Measurements from ENCODE around the gene STK35.
"Not testable (repeated sequence)": the region's sequence is repeated elsewhere in the genome, so short reads cannot be mapped to it uniquely, and the experiment has no call there.

STK35 gene

DNA sequence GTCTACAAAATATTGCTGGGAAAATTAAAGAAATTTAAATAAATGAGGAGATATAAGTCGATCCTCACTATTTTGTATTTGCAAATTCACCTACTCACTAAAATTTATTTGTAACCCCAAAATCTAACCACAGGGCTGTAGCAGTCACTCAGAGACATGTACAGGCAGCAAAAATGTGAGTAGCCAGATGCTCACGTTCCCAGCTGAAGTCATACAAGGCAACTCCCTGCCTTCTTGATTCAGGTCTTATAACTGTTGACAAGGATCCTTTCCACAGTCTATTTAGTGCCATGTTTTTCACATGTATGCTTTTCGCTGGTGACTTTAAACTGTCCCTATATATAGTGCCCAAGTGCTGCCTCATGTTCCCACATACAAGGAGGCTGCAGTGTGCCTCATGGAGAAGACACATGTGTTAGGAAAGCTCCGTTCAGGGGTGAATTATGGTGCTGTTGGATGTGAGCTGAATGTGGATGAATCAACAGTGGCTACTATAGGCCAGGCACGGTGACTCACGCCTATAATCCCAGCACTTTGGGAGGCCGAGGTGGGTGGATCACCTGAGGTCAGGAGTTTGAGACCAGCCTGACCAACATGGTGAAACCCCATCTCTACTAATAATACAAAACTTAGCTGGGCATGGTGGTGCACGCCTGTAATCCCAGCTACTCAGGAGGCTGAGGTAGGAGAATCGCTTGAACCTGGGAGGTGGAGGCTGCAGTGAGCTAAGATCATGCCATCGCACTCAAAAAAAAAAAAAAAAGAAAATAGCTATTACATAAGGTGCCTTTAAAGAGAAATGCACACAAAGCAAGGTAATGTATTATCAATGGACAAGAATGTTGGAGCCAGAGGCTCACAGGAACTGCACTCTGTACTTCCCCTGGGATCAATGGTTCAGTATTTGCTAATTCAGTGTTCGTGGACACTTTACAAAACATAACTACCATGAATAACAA, 55.3 kb downstream of the STK35 start:
- DNase-seq (ENCODE audit: low read depth, low spot score): no peak

DNA sequence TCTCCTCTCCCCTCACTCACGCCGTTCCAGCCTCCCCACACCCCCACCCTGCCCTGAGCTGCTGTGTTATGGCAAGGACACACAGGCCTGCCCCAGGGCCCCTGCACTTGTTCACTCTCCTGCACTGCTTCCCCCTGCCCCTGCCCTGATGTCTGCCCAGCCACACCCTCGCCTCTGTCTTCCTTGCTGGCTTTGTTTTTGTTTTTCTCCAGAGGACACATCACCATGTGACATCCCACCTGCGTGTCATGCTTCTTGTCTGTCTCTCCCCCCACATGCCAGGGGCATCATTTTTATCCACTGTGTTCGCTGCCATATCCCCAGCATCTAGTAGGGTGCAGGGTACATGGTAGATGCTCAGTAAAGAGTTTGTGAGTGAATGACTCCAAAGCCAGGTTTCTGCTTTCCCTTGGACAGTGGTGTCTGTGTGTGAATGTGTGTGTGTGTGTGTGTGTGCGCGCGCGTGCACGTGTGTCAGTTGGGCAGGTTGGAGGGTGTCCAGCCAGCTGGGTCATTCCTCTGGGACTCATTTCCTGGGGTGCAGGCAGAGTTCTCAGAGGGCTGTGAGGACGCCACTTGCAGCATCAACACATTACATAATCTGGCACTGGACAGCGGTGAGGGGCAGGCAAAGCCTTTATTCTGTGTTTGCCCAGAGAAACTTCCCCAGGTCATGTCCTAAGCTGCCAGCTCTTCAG, 60.6 kb downstream of the STK35 start:
- no peak for DNase-seq (ENCODE audit: low read depth, low spot score)

DNA sequence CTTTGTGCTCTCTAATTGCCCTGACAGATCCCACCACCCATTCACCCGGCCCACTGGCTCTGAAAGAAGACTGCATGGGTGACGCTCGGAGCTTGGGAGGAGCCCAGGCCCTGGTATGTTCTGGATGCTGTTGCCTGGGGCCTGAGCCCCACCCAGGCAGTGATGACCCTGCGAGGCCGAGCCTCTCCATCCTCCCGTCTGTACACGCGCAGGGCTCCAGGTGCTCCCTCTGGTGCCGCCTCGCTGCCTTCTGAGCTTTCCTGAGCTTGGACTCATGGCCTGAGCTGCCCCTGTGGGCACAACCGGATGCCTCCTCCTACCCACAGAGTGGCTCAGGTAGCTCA, 61.2 kb downstream of the STK35 start:
- no peak for DNase-seq (ENCODE audit: low read depth, low spot score)

DNA sequence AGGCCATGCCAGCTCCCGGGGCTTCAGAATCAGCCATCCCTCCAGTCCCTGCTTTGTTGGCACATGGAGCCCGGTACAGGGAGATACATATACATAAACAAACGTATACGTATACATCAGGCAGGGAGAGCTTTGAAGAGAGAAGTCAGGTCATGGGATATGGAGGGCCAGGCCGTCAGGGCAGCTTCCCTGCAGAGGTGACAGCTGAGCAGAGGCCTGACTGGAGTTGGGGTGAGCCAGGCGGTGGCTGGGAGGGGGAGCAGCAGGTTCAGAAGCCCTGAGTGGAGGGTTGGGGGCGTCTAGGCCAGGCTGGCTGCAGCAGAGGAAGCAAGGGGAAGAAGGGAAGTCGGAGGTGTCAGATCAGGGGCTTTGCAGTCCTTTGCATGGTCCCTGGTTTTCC, 61.7 kb downstream of the STK35 start:
- DNase-seq (ENCODE audit: low read depth, low spot score): no peak

DNA sequence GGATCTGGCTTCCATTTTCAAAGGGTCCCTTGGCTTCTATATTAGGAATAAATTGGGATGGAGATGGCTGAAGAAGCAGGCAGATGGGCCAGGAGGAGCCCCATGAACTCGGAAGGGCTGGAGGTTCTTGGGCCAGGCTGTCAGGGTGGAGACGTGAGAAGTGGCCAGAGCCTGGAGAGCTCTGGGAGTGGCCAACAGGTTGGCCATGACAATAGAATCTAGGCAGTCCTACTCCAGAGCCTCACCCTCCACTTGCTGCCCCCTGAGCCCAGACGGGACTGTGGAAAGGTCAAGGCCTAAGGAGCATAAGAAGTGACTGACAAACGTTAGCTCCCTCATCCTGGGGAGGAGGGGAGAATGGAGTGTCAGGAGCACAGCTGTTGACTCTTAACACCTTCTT, 62.1 kb downstream of the STK35 start:
- DNase-seq (ENCODE audit: low read depth, low spot score): no peak

DNA sequence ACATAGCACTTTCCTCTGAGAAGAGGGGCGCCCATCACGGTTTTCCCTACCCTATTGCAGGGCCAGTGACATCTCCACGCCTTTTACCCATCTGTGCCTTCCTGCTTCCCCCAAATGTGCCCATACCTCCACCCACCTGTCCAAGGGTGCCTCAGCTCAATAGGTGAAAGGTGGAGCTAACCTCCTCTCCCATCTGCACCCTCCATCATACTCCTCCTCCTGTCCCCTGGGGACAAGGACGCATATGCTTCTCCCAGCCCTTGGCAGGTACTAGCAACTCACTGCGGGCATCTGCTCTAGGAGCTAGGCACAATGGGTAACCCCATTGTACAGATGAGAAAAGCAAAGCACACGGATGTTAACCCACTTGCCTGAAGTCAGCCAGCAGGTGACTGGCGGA, 62.8 kb downstream of the STK35 start:
- DNase-seq (ENCODE audit: low read depth, low spot score): no peak

DNA sequence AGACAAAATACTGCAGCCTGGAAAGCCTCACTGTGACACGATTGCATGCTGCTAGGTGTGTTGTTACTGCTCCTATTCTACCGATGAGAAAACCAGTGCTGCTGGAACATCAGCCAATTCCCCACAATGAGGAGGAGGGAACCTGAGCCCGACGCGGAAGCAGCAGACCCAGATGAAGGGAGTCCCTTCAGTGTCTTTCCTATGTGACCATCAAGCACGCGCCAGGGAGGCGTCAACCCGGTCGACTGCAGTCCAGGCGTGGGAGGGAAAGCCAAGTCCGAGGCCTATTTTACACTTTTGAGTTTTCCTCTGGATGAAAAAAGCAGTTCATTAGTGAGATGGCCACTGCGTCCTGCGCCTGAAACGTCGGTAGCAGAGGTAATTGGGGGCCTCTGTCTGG, 63.3 kb downstream of the STK35 start:
- no peak for DNase-seq (ENCODE audit: low read depth, low spot score)

DNA sequence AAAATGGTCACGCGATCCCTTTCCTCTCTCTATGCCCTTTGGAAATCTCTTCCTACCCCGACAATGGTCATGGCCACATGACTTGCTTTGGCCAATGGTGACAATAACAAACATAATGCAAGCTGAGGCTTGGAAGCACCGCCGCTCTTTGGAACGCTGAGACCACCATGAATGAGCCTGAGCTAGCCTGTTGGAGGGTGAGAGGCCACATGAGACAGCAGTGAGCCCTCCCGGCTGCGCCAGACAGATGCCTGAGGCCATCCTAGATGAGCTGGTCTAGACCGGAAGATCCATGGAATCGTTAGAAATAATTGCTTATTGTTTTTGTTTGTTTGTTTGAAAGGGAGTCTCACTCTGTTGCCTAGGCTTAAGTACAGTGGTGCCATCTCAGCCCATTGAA, 64.2 kb downstream of the STK35 start:
- no peak for DNase-seq (ENCODE audit: low read depth, low spot score)

DNA sequence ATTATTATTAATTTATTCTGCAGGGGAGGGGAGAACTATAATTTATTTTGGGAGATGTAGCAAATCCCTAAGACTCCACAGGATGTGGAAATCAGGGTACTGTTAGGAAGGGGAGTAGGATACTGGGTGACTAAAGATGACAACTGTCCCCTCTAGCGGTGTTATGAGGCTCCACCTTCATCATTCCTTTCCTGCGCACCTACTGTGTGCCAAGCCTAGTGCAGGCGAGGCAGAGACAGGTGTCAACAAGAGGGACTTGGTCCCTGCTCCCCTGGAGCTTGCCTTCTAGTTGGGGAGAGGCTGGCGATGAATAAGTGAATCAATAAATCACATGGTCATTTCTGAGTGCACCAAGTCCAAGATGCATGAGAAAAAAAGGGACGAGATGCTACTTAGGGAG, 65.5 kb downstream of the STK35 start:
- DNase-seq (ENCODE audit: low read depth, low spot score): no peak

DNA sequence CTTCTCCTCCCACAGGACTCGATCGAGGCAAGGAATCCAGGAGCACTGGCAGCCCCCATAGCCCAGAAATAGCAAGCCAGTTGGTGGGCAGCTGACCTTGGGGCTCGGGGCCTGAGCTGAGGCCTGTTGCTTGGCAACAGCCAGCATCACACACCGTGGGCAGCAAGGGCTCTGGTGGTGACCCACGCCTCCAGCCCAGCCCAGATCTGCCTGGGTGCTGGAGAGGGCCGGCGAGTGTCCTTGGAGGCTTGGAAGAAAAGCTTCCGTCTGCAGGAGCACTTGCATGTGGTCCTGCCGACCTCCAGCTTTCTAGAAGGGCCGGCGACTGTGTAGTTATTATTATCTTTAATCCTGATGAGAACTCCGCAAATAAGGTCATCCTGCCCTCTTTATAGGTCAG, 67.3 kb downstream of the STK35 start:
- DNase-seq (ENCODE audit: low read depth, low spot score): no peak

DNA sequence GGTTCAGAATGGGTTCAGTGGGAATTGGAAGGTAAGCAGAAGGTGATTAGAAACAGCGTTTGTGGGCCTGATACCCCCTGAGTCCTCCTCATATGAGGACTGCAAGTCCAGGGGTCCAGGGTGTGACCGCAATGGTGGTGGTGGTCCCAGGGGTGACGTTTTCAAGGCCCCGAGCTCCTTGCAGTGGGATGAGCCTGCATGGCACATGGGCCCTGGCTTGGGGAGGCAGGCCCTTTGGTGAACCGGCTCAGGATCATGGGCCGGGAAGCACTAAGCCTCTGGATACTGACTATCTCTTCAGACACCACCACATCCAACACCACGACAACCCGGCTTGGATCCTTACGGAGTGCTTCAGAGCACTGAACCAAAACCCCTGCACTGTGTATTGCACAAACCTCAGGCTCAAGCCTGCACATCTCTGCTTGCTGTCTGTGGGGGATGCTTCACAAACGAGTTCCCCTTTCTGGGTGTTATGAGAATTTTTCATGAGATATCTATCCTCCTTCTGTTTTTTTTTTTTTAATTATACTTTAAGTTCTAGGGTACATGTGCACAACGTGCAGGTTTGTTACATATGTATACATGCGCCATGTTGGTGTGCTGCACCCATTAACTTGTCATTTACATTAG, 67.9 kb downstream of the STK35 start:
- DNase-seq (ENCODE audit: low read depth, low spot score): no peak

DNA sequence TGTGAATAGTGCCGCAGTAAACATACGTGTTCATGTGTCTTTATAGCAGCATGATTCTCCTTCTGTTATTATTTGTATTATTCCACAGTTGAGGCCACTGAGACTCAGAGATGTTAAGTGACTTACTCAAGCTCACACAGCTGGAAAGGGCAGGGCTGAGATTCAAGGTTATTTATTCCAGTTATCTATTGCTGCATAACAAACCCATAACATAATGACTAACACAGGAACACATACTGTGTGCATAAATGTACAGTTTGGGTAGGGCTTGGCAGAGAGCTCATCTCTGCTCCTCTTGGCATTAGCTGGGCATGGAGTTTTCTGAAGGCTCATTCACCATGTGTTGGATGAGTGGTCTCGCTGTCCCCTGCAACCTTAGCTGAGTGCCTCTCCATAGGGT, 68.8 kb downstream of the STK35 start:
- no peak for DNase-seq (ENCODE audit: low read depth, low spot score)

DNA sequence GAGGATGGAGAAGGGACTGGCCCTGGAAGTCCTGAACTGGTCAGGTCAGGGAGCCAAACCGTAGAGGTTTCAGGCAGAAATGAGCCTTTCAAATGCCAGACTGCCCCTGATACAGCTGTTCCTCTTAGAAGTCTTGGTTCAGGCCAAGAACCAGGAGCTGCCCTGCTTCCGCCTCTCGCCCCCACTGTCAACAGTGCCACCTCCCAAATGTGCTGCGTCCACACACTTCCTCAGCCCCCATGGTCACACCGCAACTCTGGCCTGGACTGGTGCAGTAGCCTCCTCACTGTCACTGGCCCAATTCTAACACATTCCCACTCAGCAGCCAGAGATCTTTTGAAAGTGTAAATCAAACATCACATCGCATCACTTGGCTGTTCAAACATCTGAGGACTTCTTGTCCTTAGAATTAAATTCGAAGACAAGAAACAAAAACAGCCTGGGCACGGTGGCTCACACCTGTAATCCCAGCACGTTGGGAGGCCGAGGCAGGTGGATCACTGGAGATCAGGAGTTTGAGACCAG, 69.7 kb downstream of the STK35 start:
- DNase-seq (ENCODE audit: low read depth, low spot score): no peak

DNA sequence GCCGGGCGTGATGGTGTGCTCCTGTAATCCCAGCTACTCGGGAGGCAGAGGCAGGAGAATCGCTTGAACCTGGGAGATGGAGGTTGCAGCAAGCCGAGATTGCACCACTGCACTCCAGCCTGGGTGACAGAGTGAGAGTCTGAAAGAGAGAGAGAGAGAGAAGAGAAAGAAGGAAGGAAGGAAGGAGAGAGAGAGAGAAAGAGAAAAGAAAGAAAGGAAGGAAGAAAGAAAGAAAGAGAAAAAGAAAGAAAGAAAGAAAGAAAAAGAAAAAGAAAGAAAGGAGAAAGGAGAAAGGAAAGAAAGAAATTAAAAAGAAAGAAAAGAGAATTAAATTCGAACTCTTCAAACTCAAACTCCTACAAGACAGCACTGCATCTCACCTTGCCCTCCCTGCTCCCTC, 70.2 kb downstream of the STK35 start:
- DNase-seq (ENCODE audit: low read depth, low spot score): not testable (repeated sequence)

DNA sequence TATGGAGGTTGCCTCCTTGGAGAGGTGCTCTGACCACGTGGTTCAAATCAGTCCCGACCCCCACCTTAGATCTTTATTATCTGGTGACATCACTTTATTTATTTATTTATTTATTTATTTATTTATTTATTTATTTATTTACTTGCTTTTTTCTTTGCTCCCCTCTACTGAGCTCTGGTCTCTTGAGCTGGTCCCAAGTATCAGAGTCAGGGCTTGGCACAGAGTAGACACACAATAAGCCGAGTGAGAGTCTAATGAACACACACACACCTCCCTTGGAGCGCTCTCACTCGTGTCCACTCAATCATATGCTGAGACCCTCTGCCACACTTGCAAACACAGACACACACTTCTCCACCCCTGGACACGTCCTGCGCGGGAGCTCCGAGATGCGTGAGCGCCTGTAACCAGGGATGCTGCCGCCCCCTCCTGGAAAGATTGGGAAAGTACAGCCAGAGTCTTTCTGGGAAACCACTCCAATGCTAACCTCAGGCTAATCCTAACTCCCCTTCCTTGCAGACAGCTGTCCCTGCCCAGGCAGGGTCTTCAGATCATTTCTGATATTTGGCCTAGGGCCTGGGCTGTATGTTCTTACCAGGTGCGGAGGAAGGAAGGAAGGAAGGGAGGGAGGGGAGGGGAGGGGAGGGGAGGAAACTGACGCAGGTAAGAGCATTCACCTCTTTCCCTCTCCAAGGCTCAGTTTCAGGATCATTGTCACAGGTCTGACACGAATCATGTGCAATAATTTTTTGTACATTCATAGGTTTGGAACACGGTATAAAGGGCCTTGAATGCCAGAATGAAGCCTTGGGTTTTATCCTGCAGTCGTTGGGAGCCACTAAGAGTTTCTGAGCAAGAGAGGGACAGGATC, 70.9 kb downstream of the STK35 start:
- peak; percentile 42 for DNase-seq (ENCODE audit: low read depth, low spot score)

DNA sequence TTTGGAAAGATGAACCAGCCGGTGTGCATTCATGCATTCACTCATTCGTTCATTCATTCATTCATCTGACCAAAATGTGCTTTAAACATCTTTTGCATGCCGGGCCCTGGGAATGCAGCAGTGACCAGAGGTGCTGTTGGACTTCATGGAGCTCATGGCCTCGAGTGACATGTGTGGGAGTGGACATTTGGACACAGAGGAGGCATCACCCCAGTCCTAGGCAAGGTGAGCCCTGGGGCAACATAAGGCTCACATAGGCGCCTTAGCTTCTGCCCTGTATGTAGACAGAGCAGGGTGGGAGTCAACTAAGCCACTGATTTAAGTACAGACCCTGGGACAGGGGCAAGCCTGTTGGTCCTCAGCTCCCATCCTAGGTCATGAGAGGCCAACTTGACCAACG, 71.6 kb downstream of the STK35 start:
- DNase-seq (ENCODE audit: low read depth, low spot score): no peak

DNA sequence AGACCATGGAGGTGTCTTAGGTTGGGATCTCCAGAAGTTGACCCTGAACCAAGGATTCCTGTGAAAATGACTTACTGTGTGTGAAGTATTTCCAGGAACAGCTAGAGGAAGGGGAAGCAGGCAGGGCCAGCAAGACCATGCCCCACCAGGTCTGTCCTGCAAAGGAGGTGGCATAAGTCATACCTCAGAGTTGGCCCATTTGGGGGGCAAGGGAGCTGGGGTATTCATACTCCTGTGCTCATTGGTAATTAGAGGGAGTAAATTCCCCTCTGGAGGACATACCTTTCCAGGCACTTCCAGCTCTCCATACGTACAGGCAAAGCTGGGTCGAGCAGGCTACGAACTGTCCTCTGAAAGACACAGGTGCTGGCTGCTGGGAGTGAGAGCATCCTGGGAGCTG, 72.4 kb downstream of the STK35 start:
- DNase-seq (ENCODE audit: low read depth, low spot score): no peak

DNA sequence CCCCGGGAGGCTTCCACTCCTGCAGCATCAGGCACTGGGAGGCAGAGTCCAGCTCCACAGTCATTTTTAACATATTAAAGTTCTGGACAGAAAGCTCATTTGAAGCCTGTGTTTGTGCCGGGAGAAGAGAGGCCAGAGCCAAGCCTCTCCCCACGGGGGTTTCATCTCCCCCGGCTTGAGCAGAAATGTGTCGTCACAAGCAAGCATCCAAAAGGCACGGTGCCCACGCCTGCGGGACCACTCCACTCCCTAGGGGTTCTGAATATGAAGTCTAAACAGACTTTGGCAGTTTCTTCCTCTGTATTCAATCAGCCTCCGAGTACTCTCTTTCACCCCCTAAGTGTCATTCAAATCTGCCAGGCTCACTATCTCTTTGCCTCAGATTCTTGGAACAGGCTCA, 75.3 kb downstream of the STK35 start:
- no peak for DNase-seq (ENCODE audit: low read depth, low spot score)

DNA sequence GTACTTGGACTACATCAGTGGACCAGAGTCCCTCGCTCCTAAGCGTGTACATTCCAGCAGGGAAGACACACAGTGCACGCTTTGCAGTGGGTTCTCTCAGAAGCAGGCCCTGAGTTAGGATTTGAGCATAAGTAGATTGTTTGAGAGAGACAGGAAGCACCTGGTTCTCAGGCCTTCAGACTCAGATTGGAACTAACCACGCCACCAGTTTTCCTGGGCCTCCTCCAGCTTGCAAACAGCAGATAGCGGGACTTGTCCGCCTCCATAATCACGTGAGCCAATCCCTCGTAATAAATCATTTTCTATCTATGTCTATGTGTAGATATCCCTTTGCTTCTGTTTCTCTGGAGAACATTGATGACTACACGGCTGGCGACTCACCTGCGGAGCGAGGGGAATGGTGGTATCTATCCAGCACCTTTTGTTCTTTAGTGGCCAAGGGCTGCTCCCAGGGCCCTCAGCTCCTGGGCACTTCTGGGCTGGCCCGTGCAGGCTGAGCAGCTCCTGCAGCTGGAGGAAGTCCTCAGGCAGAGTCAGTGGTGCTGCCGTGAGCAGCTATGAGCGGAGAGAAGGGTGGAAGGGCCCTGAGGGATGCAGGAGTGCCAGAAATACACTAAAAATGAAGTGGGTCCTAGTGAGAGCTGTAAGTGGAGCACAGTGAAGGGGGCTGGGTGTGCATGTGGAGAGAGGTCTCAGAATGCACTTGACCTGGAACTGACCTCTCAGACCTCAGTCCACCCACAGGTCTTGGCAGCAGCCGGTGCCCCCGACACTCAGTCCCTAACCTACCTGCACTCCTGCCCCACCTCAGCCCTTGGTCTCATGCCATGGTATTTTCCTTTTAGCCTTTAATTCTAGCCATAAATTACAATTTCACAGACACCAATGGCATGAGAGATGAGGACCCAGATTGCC, 76.9 kb downstream of the STK35 start:
- DNase-seq (ENCODE audit: low read depth, low spot score): no peak

DNA sequence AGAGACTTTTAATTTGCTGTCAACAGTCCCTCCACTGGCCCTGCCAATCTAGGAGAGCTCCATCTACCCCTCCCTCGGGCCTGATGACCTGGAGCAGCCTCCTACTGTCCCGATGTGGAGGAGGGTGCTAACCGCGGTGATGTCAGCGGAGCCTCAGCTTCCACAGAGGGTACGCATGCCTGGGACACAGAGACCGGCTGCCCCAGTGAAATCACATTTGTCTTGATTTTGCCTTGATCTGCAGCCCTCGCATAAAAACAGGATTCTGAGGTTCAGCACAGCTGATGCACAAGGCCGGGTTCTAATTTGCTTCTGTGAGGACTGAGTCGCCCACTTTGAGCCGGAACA, 77.6 kb downstream of the STK35 start:
- DNase-seq (ENCODE audit: low read depth, low spot score): no peak

DNA sequence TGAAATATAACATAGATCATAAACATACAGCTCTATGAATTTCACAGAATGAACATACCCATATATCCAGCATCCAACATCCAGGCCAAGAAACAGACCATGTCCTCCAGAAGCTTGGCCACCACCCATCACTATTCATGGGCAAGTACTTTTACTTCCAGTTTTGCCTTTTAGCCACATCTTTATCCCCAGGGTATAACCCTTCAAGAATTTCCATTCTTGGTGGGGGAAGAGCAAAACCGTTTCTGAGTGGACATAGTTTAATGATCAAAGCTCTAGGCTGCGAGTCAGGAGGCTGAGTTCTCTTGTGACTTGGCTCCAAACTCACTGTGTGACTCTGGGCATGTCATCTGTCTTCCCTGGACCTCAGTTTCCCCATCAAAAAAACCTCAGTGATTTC, 78.3 kb downstream of the STK35 start:
- no peak for DNase-seq (ENCODE audit: low read depth, low spot score)
